HepG2 (cell line): ENCODE results near the gene YTHDF1. TPM values are rescaled to one million over a fixed set of nuclear protein-coding genes. Genes with fewer than 3 reads are reported as not detected.

Experiments
- ATAC-seq: fragments of 200-7000 bp; cut with Tn5 transposase; 3 replicates; pipeline ENCODE4 v1.9.1; 2020; ENCODE audit warnings: mild to moderate bottlenecking, moderate library complexity
- BruUV-seq: library from RNA; stranded (reverse); fragments of 400-500 nt; replicated peaks from 2 replicates; lab custom pipeline; 2021; lab: Mats Ljungman, UMichigan
- CTCF ChIA-PET: fragments of 300-600 bp; formaldehyde crosslinking; extraction: SDS; loops from one replicate; lab custom pipeline; 2021; ENCODE audit warnings: low total read pairs, inconsistent platforms, low intra/inter-chr PET ratio; lab: Yijun Ruan, JAX
- POLR2A ChIA-PET: fragments of 350-600 bp; sonication (Branson Sonifier 250); formaldehyde crosslinking; loops from one replicate; lab custom pipeline; 2020; ENCODE audit warnings: antibody characterized with exemption, inconsistent platforms; lab: Yijun Ruan, JAX
- DNase-seq: peaks from one replicate; pipeline ENCODE4 v3.0.0-alpha.2; 2015; ENCODE audit warnings: low spot score
- FAIRE-seq: peaks from 3 replicates; lab custom pipeline; 2011; peaks lifted over from hg19 to GRCh38; lab: Jason Lieb, UNC
- H2AFZ ChIP-seq: one replicate; pipeline ENCODE4 v1.6.1; 2011; ENCODE audit warnings: low read length, inconsistent platforms
- H3K27ac ChIP-seq: fragments of 300-600 bp; 3 replicates; pipeline ENCODE4 v1.8.0; 2011; ENCODE audit warnings: mixed run types, mild to moderate bottlenecking, mixed read lengths, low read length, inconsistent platforms; ENCODE audit not compliant: insufficient read depth; ENCODE audit errors: extremely low read length
- H3K27me3 ChIP-seq, 2 experiments: fragments of 200-600 bp in 1 of 2; 2 replicates in 1 of 2; 3 replicates in 1 of 2; pipeline versions ENCODE4 v1.6.0 to v1.8.0; 2011; ENCODE audit warnings: low read length in 2 of 2, mild to moderate bottlenecking in 2 of 2, moderate library complexity in 2 of 2, inconsistent platforms in 1 of 2; ENCODE audit not compliant: insufficient read depth in 2 of 2, control insufficient read depth in 1 of 2
- H3K36me3 ChIP-seq, 2 experiments: fragments of 200-600 bp in 1 of 2; replicated peaks in 1 of 2; 2 replicates in 1 of 2; 3 replicates in 1 of 2; pipeline versions ENCODE4 v1.5.1 to v1.8.0; 2011; ENCODE audit warnings: low read length in 2 of 2, inconsistent platforms in 1 of 2; ENCODE audit not compliant: insufficient read depth in 2 of 2, control insufficient read depth in 1 of 2
- H3K4me1 ChIP-seq: 2 replicates; pipeline ENCODE4 v1.5.1; 2012; ENCODE audit warnings: low read length, inconsistent platforms; ENCODE audit not compliant: insufficient read depth
- H3K4me2 ChIP-seq: 2 replicates; pipeline ENCODE4 v1.6.0; 2011; ENCODE audit warnings: low read depth, low read length, inconsistent platforms
- H3K4me3 ChIP-seq, 3 experiments: fragments of 200-600 bp in 1 of 3; sonication (generic), shearing (Covaris generic) in 1 of 3; replicated peaks in 1 of 3; 2 replicates each; pipeline ENCODE4 v1.5.1; 2011 to 2016; ENCODE audit warnings: low read length in 3 of 3, inconsistent platforms in 2 of 3, low read depth in 2 of 3, mild to moderate bottlenecking in 2 of 3, control low read depth in 1 of 3, mixed read lengths in 1 of 3; ENCODE audit not compliant: insufficient read depth in 1 of 3
- H3K79me2 ChIP-seq: one replicate; pipeline ENCODE4 v1.6.1; 2011; ENCODE audit warnings: low read length, inconsistent platforms; ENCODE audit not compliant: insufficient read depth
- H3K9ac ChIP-seq: 2 replicates; pipeline ENCODE4 v1.6.0; 2011; ENCODE audit warnings: mild to moderate bottlenecking, low read depth, low read length, inconsistent platforms; ENCODE audit not compliant: insufficient read depth
- H3K9me3 ChIP-seq: 2 replicates; pipeline ENCODE4 v1.5.1; 2012; ENCODE audit warnings: mild to moderate bottlenecking, low read length
- H4K20me1 ChIP-seq: 2 replicates; pipeline ENCODE4 v1.6.0; 2011; ENCODE audit warnings: inconsistent platforms, mild to moderate bottlenecking, low read length, moderate library complexity; ENCODE audit not compliant: insufficient read depth
- AGO2 ChIP-seq: fragments of 200-400 bp; formaldehyde crosslinking; optimal IDR thresholded peaks from 2 replicates; pipeline ENCODE3; 2017; ENCODE audit warnings: mild to moderate bottlenecking, low read depth, low read length, moderate library complexity
- ATM ChIP-seq: fragments of 450-650 bp; IDR thresholded peaks from 2 replicates; pipeline ENCODE4 v1.7.1; 2017; ENCODE audit warnings: mild to moderate bottlenecking, borderline replicate concordance
- HNRNPL ChIP-seq: fragments of 200-400 bp; formaldehyde crosslinking; IDR thresholded peaks from 2 replicates; pipeline ENCODE4 v1.6.1; 2017; ENCODE audit warnings: mild to moderate bottlenecking, low read depth, low read length
- IKZF4 ChIP-seq: sonication (generic); formaldehyde crosslinking; IDR thresholded peaks from 2 replicates; pipeline ENCODE4 v1.5.1; 2020; ENCODE audit warnings: borderline replicate concordance, mild to moderate bottlenecking, low read depth, missing genetic modification reagents; ENCODE audit errors: not compliant biosample characterization
- RBFOX2 ChIP-seq: fragments of 200-400 bp; formaldehyde crosslinking; IDR thresholded peaks from 2 replicates; pipeline ENCODE4 v1.6.1; 2017; ENCODE audit warnings: low read depth, mild to moderate bottlenecking, low read length
- RBM22 ChIP-seq: fragments of 200-400 bp; formaldehyde crosslinking; optimal IDR thresholded peaks from 2 replicates; pipeline ENCODE3; 2017; ENCODE audit warnings: mild to moderate bottlenecking, low read length, moderate library complexity
- WGBS: methylation state at CpG from one replicate; pipeline ENCODE4 v1.1.6; 2017; ENCODE audit warnings: low lambda C conversion rate; 5-methylcytosine and 5-hydroxymethylcytosine counted together
- in situ Hi-C: cut with HindIII; loops from 2 replicates; pipeline ENCODE4 v1.10.0; 2017; ENCODE audit warnings: low pct_unique_long_range_greater_than_20kb; ENCODE audit not compliant: extremely low pct_ligation_motif_present
- intact Hi-C: fragments of 100-400 bp; cut with micrococcal nuclease; formaldehyde crosslinking; loops from one replicate; pipeline ENCODE4 v1.10.0; 2022; ENCODE audit not compliant: unreplicated experiment
- polyA plus RNA-seq, 8 experiments: library from polyadenylated mRNA; depleted of rRNA in 3 of 8; stranded (reverse) in 7 of 8; unstranded in 1 of 8; fragments of >200 nt; fragmentation: Illumina TruSeq in 4 of 8; extraction: Trizol in 4 of 8; gene quantifications; 2 replicates each; pipeline versions ENCODE4 v1.2.1 to v1.2.3, GENCODE V29; 2011 to 2016; ENCODE audit warnings: low read depth in 4 of 8, missing spikeins in 1 of 8, mixed read lengths in 1 of 8; ENCODE audit not compliant: insufficient read depth in 1 of 8
- total RNA-seq, 5 experiments: library from RNA; depleted of rRNA; stranded (reverse); fragments of >200 nt; fragmentation: Illumina TruSeq; extraction: Trizol; gene quantifications; 2 replicates each; pipeline ENCODE4 v1.2.3, GENCODE V29; 2016; ENCODE audit warnings: low read depth in 1 of 5
- TF ChIP-seq, protein P1 (sequence below): sonication (generic); formaldehyde crosslinking; conservative IDR thresholded peaks from 2 replicates; pipeline ENCODE4 v1.4.0; 2020; ENCODE audit warnings: mild to moderate bottlenecking, missing genetic modification reagents, moderate library complexity

Gene YTHDF1
- total and polyA plus RNA-seq, 2 of the 13 experiments (the other 11 are each of a cell fraction or from before 2014, with no cell fraction given): 34.5 to 37.7 TPM

DNA sequence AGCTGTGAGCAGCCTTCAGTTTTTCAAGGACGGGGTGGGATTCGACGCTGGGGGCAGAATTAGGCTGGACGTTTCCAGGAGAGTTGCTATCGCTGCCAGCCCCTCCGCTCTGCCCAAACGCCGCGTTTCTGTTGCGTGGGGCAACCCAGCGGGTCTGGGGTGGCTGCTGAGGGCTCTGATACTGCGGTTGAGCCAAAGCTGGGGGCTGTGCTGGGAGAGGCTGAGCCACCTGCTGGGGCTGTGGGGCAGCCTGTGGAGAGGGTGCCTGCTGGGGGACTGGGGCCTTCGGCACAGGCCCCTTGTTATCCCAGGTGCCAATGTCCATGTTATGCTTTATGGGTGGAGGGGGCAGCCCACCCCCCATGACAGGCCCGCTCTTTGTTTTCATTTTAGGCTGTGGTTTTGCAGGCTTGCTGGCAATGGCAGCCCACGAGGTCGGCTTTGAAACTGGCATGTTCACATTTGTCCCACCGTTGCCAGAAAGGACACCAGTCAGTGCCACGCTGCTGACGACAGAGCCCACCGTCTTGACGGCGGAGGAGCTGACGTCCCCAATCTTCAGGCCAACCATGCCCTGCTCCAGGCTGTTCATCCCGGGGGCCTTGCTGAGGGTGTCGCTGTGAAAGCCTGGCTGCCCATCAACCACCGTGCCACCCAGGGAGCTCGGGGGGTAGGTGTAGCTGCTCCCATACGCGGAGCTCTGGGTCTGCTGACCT, 13.0 kb downstream of the YTHDF1 start:
- H3K79me2 ChIP-seq: peaks cover 70% of the 10 kb centered on the region
- DNase-seq (no peak), ATAC-seq (no peak)
- intact Hi-C loops (no loop called here), in situ Hi-C loops (no loop called here)
- no peak overlapping the region for H2AFZ ChIP-seq
- POLR2A ChIA-PET: no interaction called here
- H3K4me2 ChIP-seq: no peak overlapping the region
- H3K4me3 ChIP-seq: no peak overlapping the region
- peaks cover 23% of the 10 kb centered on the region for H3K4me1 ChIP-seq
- H4K20me1 ChIP-seq: peaks cover 80% of the 10 kb centered on the region
- no peaks in the 10 kb centered on the region for H3K27me3 ChIP-seq
- TF ChIP-seq RBFOX2: 0 out of 2 replicates have a peak, but pooled peaks have one; percentile 37
- TF ChIP-seq RBM22: peak; percentile 19
- no peak for TF ChIP-seq IKZF4 (CRISPR knock-in tag)
- no peak for TF ChIP-seq ATM
- TF ChIP-seq, protein P1, sequence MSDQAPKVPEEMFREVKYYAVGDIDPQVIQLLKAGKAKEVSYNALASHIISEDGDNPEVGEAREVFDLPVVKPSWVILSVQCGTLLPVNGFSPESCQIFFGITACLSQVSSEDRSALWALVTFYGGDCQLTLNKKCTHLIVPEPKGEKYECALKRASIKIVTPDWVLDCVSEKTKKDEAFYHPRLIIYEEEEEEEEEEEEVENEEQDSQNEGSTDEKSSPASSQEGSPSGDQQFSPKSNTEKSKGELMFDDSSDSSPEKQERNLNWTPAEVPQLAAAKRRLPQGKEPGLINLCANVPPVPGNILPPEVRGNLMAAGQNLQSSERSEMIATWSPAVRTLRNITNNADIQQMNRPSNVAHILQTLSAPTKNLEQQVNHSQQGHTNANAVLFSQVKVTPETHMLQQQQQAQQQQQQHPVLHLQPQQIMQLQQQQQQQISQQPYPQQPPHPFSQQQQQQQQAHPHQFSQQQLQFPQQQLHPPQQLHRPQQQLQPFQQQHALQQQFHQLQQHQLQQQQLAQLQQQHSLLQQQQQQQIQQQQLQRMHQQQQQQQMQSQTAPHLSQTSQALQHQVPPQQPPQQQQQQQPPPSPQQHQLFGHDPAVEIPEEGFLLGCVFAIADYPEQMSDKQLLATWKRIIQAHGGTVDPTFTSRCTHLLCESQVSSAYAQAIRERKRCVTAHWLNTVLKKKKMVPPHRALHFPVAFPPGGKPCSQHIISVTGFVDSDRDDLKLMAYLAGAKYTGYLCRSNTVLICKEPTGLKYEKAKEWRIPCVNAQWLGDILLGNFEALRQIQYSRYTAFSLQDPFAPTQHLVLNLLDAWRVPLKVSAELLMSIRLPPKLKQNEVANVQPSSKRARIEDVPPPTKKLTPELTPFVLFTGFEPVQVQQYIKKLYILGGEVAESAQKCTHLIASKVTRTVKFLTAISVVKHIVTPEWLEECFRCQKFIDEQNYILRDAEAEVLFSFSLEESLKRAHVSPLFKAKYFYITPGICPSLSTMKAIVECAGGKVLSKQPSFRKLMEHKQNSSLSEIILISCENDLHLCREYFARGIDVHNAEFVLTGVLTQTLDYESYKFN: no peak
- TF ChIP-seq AGO2: peak; percentile 84
- TF ChIP-seq HNRNPL: 0 out of 2 replicates have a peak, but pooled peaks have one; percentile 18
- TF ChIP-seq, all 625 proteins: peak for 4
- Histone ChIP-seq H3K27ac (no peak overlapping the region), H3K9me3 (no peaks in the 10 kb centered on the region), H3K9ac (no peak overlapping the region), H3K36me3 (peaks cover 62 to 80% of the 10 kb centered on the region in 2 experiments)
- BruUV-seq: no TSS peak
- CTCF ChIA-PET: no interaction called here
- FAIRE-seq: no peak
- WGBS: 94% methylated on average over 28 of the region's 29 CpGs
